Psoas muscle (tissue), 8 donors: Measurements from ENCODE around the gene LPP. TPM values are rescaled to one million over a fixed set of nuclear protein-coding genes. Genes with fewer than 3 reads are reported as not detected.
A peak's percentile ranks its signal among the peaks of the same experiment; 100 is the strongest.

ENCODE experiments used
- ATAC-seq, 4 donors: fragments of 200-7000 bp; cut with Tn5 transposase; one replicate each; pipeline ENCODE4 v1.9.1; 2020; ENCODE audit warnings: moderate library complexity in 3 of 4, mild to moderate bottlenecking in 2 of 4
- DNase-seq, 2 donors: peaks; one replicate each; pipeline ENCODE4 v3.0.0-alpha.2; 2020
- H3K27ac ChIP-seq: fragments of 200-600 bp; one replicate; pipeline ENCODE4 v1.8.0; 2022
- H3K27me3 ChIP-seq, 3 donors: fragments of 200-600 bp in 1 of 3; one replicate each; pipeline versions ENCODE4 v1.6.1 to v1.8.0; 2013 to 2022; ENCODE audit warnings: low read length in 2 of 3, mild to moderate bottlenecking in 2 of 3, moderate library complexity in 1 of 3; ENCODE audit not compliant: insufficient read depth in 3 of 3
- H3K36me3 ChIP-seq, 2 donors: fragments of 200-600 bp in 1 of 2; one replicate each; pipeline versions ENCODE4 v1.6.1 to v1.8.0; 2013 to 2022; ENCODE audit warnings: low read depth in 1 of 2, mild to moderate bottlenecking in 1 of 2, moderate library complexity in 1 of 2; ENCODE audit not compliant: insufficient read depth in 1 of 2
- H3K4me1 ChIP-seq: fragments of 200-600 bp; one replicate; pipeline ENCODE4 v1.8.0; 2022
- H3K4me3 ChIP-seq: fragments of 200-600 bp; one replicate; pipeline ENCODE4 v1.8.0; 2022; ENCODE audit warnings: mild to moderate bottlenecking
- H3K9me3 ChIP-seq: fragments of 200-600 bp; one replicate; pipeline ENCODE4 v1.8.0; 2022
- CTCF ChIP-seq: fragments of 200-600 bp; IDR thresholded peaks from one replicate; pipeline ENCODE4 v1.8.0; 2022; ENCODE audit warnings: antibody characterized with exemption
- WGBS, 3 donors: extraction: QIAGEN DNeasy Blood & Tissue Kit; methylation state at CpG; one replicate each; pipeline versions ENCODE4 v1.1.6 to v1.1.7; 2013; 5-methylcytosine and 5-hydroxymethylcytosine counted together
- intact Hi-C, 2 donors: fragments of 100-400 bp; cut with DNase I; formaldehyde crosslinking; loops; one replicate each; pipeline versions ENCODE4 v1.11.0 to v1.14.2; 2022
- polyA plus RNA-seq, 3 donors: library from polyadenylated mRNA; stranded (reverse); fragments of 200-250 nt; gene quantifications; one replicate each; pipeline ENCODE4 v1.2.3, GENCODE V29; 2013
- total RNA-seq, 4 donors: library from RNA; stranded (reverse); fragmentation: NEBNext Ultra II Directional in 2 of 4; extraction: Animal tissue kit (Norgen Biotek cat#: 25700) in 2 of 4; gene quantifications; one replicate each; pipeline versions ENCODE4 v1.2.1 to v1.2.4, GENCODE V29; 2021 to 2023
- donor health status: healthy with polysubstance abuse.
- donor health status: DM: no; HTN: no; CAD: no; lungs with moderate emphysema.
- donor health status: Bipolar disorder and iron deficiency.
- donor health status: healthy.
- donor health status: DM: yes; HTN: yes; CAD: no.
- donor health status: DM: no; HTN: no; CAD: no.
- donor health status: DM: no; HTN: no; CAD: no.
- donor health status: DM: yes; HTN: yes; CAD: no.

LPP gene
- total and polyA plus RNA-seq, 7 donors: 2.6 to 80.3 (median 42.8) TPM

GRCh38 chr3:188139466-188139865, 14.5 kb upstream of the LPP start:
- H3K27me3 ChIP-seq: no peaks in the 10 kb centered on the region
- H3K9me3 ChIP-seq: no peaks in the 10 kb centered on the region
- H3K4me3 ChIP-seq: no peak overlapping the region
- intact Hi-C loops: no loop called here
- no peak for DNase-seq
- 85 to 92% (median 92%) methylated on average over 4 of the region's 4 CpGs for WGBS, 3 donors
- no peak overlapping the region for H3K27ac ChIP-seq
- no peak for ATAC-seq
- no peak for TF ChIP-seq CTCF
- no peaks in the 10 kb centered on the region for H3K36me3 ChIP-seq
- no peaks in the 10 kb centered on the region for H3K4me1 ChIP-seq

- peak in 3 of 4 donors; percentile 58 to 84 (median 71) for ATAC-seq
- H3K9me3 ChIP-seq: no peaks in the 10 kb centered on the region
- WGBS, 3 donors: 87 to 100% (median 89%) methylated on average over 2 of the region's 2 CpGs
- no peaks in the 10 kb centered on the region for H3K36me3 ChIP-seq
- DNase-seq: no peak
- H3K4me1 ChIP-seq: no peaks in the 10 kb centered on the region
- no peak for TF ChIP-seq CTCF
- intact Hi-C loops: no loop called here
- H3K4me3 ChIP-seq: no peak overlapping the region
- H3K27me3 ChIP-seq: no peaks in the 10 kb centered on the region
- no peak overlapping the region for H3K27ac ChIP-seq
These were observed 7.7 kb upstream of the LPP start for GRCh38 chr3:188146219-188146618.

GRCh38 chr3:188147782-188148181, 6.2 kb upstream of the LPP start:
- WGBS, 3 donors: 90 to 96% (median 94%) methylated on average over 3 of the region's 3 CpGs

GRCh38 chr3:188148318-188148717, 5.6 kb upstream of the LPP start:
- no peak overlapping the region for H3K4me3 ChIP-seq
- TF ChIP-seq CTCF: no peak
- ATAC-seq: no peak
- H3K27me3 ChIP-seq: no peaks in the 10 kb centered on the region
- H3K9me3 ChIP-seq: no peaks in the 10 kb centered on the region
- no peak overlapping the region for H3K27ac ChIP-seq
- H3K4me1 ChIP-seq: peaks cover 7% of the 10 kb centered on the region
- intact Hi-C loops: no loop called here
- DNase-seq: no peak
- 41 to 61% (median 58%) methylated on average over 1 of the region's 1 CpG for WGBS, 3 donors
- no peaks in the 10 kb centered on the region for H3K36me3 ChIP-seq

More at GRCh38 chr3:188147782-188148181, 6.2 kb upstream of the LPP start:
- intact Hi-C loops: no loop called here
- no peaks in the 10 kb centered on the region for H3K9me3 ChIP-seq
- no peak overlapping the region for H3K27ac ChIP-seq
- H3K4me1 ChIP-seq: peaks cover 7% of the 10 kb centered on the region
- no peak overlapping the region for H3K4me3 ChIP-seq
- no peak for TF ChIP-seq CTCF
- H3K36me3 ChIP-seq: no peaks in the 10 kb centered on the region
- no peaks in the 10 kb centered on the region for H3K27me3 ChIP-seq
- DNase-seq (no peak), ATAC-seq (no peak)

GRCh38 chr3:188149587-188149986, 4.4 kb upstream of the LPP start:
- Histone ChIP-seq H3K27me3 (no peaks in the 10 kb centered on the region), H3K27ac (no peak overlapping the region), H3K36me3 (no peaks in the 10 kb centered on the region), H3K9me3 (no peaks in the 10 kb centered on the region), H3K4me3 (no peak overlapping the region), H3K4me1 (peaks cover 7% of the 10 kb centered on the region)
- ATAC-seq (no peak), DNase-seq (no peak)
- WGBS, 3 donors: 92 to 95% (median 92%) methylated on average over 9 of the region's 9 CpGs
- intact Hi-C loops: no loop called here
- TF ChIP-seq CTCF: no peak
